GM13976 (cell line): ENCODE data around the gene KIF6.

Experiments
- DNase-seq: peaks from one replicate; pipeline ENCODE4 v3.0.0; 2012; ENCODE audit warnings: low spot score
- CTCF ChIP-seq: IDR thresholded peaks from 2 replicates; pipeline ENCODE4 v1.5.1; 2012; ENCODE audit warnings: borderline replicate concordance, mild to moderate bottlenecking; ENCODE audit not compliant: insufficient read depth; ENCODE audit errors: extremely low read depth, missing control alignments, control extremely low read depth
- in situ Hi-C: fragments of 300-500 bp; cut with MboI; formaldehyde crosslinking; loops from one replicate; pipeline ENCODE4 v1.12.0; 2022; ENCODE audit warnings: low sequenced_read_pairs, mixed read lengths, inconsistent platforms; ENCODE audit not compliant: unreplicated experiment

The KIF6 gene

GRCh38 chr6:39753725-39754045, 28.5 kb upstream of the KIF6 start:
- TF ChIP-seq CTCF = no peak
- DNase-seq = no peak
- in situ Hi-C loops = no loop called here

DNA sequence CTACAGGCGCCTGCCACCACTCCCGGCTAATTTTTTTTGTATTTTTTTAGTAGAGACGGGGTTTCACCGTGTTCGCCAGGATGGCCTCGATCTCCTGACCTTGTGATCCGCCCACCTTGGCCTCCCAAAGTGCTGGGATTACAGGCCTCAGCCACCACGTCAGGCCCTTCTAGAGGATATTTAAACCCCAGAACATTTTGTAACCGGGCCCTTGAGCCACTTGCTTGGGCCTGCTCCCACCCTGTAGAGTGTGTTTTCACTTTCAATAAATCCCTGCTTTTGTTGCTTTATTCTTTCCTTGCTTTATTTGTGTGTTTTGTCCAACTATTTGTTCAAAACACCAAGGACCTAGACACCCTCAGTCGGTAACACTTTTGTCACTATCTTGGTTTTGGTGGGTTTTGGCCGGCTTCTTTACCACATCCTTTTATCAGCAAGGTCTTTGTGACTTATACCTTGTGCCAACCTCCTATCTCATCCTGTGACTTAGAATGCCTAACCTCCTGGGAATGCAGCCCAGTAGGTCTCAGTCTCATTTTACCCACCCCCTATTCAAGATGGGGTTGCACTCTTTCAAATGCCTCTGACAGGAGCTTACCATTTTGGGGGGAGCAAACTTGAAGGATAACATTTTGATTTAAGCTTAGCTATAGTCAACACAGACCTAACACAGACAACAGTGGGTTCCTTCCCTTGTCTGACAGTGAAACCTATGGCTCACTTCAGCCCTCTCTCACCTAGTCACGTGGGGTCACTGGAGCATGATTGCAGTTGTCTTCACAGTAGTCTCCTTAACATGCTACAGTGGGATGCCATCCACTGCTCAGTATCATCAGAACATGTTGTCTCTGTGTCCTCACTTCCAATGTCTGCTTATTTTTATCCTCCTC, 27.9 kb upstream of the KIF6 start:
- no peak for DNase-seq
- in situ Hi-C loops = no loop called here
- no peak for TF ChIP-seq CTCF

DNA sequence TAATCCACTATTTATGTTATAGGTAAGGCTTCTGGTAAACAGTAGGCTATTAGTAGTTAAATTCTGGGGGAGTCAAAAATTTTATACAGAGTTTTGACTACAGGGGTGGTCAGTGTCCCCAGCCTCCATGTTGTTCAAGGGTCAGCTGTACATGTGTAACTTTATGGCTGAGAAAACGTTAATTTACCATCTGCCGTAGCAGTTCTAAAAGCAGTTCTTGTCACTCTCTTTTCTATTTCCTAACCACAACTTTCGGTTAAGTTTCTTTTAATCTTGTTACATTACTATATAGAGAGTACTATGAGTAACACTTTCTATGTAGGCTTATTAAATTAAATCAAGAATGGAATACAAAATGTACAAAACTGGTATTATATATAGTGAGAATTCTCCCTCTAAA, 21.6 kb upstream of the KIF6 start:
- no peak for DNase-seq
- in situ Hi-C loops = no loop called here
- TF ChIP-seq CTCF = no peak

DNA sequence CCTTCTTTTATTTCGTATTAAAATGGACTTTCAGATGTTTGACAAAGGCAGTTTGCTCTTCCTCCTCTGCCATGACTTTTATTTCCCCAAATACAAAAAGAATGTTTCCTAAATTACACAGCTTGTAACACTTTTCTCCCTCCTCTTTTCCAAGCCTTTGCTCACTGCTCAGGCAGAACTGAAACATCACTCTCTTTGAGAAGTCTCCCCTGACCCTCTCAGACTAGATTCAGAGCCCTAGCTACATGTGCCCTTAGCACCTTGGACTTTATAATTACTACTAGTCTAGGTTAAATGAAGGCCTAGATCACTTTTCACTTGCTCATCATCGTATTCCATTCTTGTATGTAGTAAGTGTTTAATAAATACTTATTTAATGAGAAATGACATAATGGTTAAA, 8.5 kb upstream of the KIF6 start:
- no peak for DNase-seq
- TF ChIP-seq CTCF = no peak
- in situ Hi-C loops = no loop called here

DNA sequence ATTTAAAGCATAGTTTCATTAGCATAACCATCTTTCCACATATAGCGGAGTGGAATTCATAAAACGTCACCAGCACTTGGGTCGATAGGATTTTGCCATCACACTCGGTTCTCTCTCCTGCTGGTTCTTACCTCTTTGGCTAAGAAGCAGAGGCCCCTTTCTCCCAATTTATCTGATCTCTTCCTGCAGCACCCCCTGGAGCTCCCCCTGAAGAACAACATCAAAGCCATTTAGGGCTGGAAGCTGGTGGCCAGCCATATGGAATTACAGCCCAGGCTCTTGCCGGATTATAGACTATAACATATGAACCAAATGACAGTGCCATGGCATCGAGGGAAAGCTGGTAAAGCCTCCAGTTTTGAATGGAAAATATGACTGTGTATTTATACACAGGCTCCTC, 6.4 kb upstream of the KIF6 start:
- in situ Hi-C loops = no loop called here
- TF ChIP-seq CTCF = no peak
- no peak for DNase-seq

GRCh38 chr6:39729945-39730344, 4.7 kb upstream of the KIF6 start:
- in situ Hi-C loops = no loop called here
- TF ChIP-seq CTCF = no peak
- no peak for DNase-seq
